ENCODE data around the gene LRRK2.
"Not testable (repeated sequence)": the region's sequence is repeated elsewhere in the genome, so short reads cannot be mapped to it uniquely, and the experiment has no call there.

LRRK2 gene

DNA sequence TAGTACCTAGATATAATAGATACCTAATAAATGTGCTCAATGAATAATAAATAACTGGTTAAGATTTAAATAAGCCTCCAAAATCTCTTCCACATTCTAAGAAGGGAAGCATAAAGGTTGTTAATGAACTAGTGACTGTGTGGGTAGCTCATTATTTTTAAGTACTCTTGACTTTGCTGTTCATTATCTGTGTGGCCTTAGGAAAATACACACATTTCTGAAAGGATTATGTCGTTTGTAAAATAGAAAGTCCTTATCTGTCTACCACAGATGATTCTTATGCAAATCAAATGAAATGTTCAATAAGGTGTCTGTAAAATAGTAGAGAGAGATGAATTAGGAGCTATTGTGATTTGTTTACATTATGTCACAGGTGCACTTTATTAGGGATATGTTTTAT is 119.5 kb downstream of the LRRK2 start:
- in situ Hi-C loops (cut with MboI; ENCODE audit: low pct_unique_long_range_greater_than_20kb, low sequenced_read_pairs) = no loop called here
- DNase-seq = no peak

GRCh38 chr12:40351976-40352375 is 127.2 kb downstream of the LRRK2 start:
- in situ Hi-C loops (cut with MboI; ENCODE audit: low pct_unique_long_range_greater_than_20kb, low sequenced_read_pairs) = no loop called here

DNA sequence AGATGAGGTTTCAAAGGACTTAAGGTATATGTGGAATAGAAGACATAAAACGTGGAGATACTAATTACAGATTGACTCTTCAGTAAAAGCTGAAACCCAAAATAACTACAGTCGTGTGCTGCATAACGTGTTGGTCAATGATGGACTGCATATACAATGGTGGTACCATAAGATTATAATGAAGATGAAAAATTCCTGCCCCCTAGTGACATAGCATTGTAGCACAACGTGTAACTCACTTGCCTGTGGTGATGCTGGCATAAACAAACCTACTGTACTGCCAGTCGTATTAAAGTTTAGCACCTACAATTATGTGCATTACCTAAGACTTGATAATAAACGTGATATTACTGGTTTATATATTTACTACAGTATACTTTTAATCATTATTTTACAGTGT is 150.3 kb downstream of the LRRK2 start:
- DNase-seq = peak; percentile 16
- in situ Hi-C loops (cut with MboI; ENCODE audit: low pct_unique_long_range_greater_than_20kb, low sequenced_read_pairs) = no loop called here

More at GRCh38 chr12:40351976-40352375, 127.2 kb downstream of the LRRK2 start:
- no peak for DNase-seq

DNA sequence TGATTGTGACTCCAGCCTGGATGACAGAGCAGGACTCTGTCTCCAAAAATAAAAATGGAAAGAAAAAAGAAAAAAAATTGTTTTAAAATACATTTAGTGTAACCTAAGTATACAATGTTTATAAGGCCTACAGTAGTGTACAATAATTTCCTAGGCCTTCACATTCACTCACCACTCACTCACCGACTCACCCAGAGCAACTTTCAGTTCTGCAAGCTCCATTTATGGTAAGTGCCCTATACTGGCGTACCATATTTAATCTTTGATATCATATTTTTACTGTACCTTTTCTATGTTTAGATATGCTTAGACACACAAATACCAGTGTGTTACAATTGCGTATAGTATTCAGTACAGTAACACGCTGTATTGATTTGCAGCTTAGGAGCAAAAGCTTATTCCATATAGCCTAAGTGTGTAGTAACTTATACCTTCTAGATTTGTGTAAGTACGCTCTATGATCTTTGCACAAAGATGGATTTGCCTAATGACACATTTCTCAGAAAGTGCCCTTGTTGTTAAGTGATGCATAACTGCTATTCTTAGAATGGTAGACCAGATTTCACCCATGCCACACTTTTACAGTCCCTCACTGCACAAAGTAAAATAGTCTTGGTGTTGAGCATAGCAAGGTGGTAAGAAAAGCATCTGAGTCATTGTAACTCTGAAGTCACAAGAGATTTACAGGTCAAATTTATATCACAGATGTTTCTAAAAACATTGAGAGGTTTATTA is 151.9 kb downstream of the LRRK2 start:
- in situ Hi-C loops (cut with MboI; ENCODE audit: low pct_unique_long_range_greater_than_20kb, low sequenced_read_pairs) = no loop called here
- no peak for DNase-seq

DNA sequence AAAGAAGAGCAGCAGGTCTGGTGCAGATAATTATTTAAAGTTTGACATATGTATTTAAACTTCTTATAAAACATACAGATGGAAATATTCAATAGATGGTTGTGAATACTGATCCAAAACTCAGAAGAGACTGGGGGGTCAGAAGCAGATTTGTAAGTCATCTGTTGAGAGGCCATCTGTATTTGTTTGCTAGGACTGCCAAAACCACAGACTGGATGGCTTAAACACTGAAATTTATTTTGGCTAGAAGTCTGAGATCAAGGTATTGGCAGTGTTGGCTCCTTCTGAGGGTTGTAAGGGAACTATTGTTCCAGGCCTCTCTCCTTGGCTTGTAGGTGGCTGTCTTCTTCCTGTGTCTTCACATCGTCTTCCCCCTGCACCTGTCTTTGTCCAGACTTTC is 153.9 kb downstream of the LRRK2 start:
- no peak for DNase-seq
- in situ Hi-C loops (cut with MboI; ENCODE audit: low pct_unique_long_range_greater_than_20kb, low sequenced_read_pairs) = no loop called here

DNA sequence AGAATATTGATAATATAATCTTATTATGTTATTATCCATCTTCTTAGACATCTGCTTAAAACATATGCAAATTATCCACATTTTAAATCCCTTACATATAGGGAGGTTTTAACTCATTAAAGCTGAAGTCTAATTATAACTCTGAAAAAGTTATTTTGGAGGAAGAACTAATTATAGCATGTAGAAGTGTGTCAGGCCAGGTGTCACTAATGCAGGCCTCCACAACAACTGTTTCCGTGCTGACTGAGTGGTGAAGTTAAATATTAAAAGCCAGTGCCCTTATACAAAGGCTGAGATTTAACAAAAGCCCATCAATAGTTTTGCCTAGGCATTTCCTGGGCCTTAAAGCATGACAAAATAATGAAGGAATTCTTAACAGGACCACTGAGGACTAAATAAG is 157.4 kb downstream of the LRRK2 start:
- in situ Hi-C loops (cut with MboI; ENCODE audit: low pct_unique_long_range_greater_than_20kb, low sequenced_read_pairs) = no loop called here
- no peak for DNase-seq

- in situ Hi-C loops (cut with MboI; ENCODE audit: low pct_unique_long_range_greater_than_20kb, low sequenced_read_pairs); DNase-seq: not testable (repeated sequence)
These were observed 162.5 kb downstream of the LRRK2 start for GRCh38 chr12:40387279-40387678.

- DNase-seq = no peak
- in situ Hi-C loops (cut with MboI; ENCODE audit: low pct_unique_long_range_greater_than_20kb, low sequenced_read_pairs) = no loop called here
These were observed 166.2 kb downstream of the LRRK2 start for GRCh38 chr12:40390980-40391379.

DNA sequence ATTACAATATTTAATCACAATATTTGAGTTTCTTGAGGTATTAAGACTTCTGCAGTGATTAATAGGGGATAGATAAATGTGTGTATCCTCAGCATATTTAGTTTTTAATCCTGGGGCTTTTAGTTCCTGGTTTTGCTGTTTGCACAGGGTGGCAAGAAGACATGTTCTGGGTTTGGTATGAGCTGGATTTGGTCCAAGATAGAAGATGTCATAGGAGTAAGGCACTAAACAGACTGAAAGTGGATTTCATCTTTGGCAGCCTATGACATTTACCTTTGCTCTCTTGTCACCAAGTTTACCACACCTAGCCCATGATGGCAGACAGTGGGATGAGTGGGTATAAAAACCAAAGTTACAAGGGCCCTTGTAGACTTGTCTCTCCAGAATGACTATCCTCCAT is 168.2 kb downstream of the LRRK2 start:
- in situ Hi-C loops (cut with MboI; ENCODE audit: low pct_unique_long_range_greater_than_20kb, low sequenced_read_pairs) = no loop called here
- no peak for DNase-seq

DNA sequence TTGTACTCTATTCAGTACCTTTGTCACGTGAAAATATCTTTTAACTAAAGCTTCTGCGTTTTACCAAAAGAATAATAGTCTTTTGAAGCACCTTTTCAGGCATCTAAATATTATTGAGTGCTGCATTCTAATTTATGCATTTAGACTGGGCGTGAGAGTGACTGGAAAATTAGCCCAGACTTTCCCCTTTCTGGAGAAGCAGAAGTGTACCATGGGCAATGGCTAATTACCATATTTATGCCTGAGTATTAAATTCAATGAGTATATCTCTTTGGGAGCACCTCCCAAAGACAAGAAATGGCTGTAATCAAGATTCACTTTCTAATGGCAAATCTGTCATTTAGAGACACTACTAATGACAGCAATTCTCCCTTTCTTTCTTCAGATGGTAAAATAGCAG is 174.9 kb downstream of the LRRK2 start:
- in situ Hi-C loops (cut with MboI; ENCODE audit: low pct_unique_long_range_greater_than_20kb, low sequenced_read_pairs) = no loop called here

GRCh38 chr12:40405419-40405818 is 180.6 kb downstream of the LRRK2 start:
- in situ Hi-C loops (cut with MboI; ENCODE audit: low pct_unique_long_range_greater_than_20kb, low sequenced_read_pairs) = no loop called here
- DNase-seq = no peak

More for the DNA sequence above, 174.9 kb downstream of the LRRK2 start:
- no peak for DNase-seq

Data from KBM-7 (cell line).